Measurements from ENCODE around the gene CACNA1G. TPM values are rescaled to one million over a fixed set of nuclear protein-coding genes. Genes with fewer than 3 reads are reported as not detected.

CACNA1G gene
- total RNA-seq, 1 donor from 2014 or later = 0.19 TPM

- peaks cover 12% of the 10 kb centered on the region for H3K27me3 Mint-ChIP-seq
- no peaks in the 10 kb centered on the region for H3K9me3 Mint-ChIP-seq (ENCODE audit: low read depth)
- no peak for DNase-seq (ENCODE audit: low spot score, unreplicated experiment)
- TF ChIP-seq CTCF (IDR thresholded peaks at IDR 0.05; ENCODE audit: unreplicated experiment) = no peak
- H3K36me3 Mint-ChIP-seq (ENCODE audit: insufficient read depth) = peaks cover 5% of the 10 kb centered on the region
- H3K4me1 Mint-ChIP-seq (ENCODE audit: low read depth) = peaks cover 33% of the 10 kb centered on the region
- no peak overlapping the region for H3K27ac Mint-ChIP-seq
- no peak overlapping the region for H3K4me3 Mint-ChIP-seq (ENCODE audit: low read depth)
These were observed 22.6 kb upstream of the CACNA1G start for GRCh38 chr17:50537721-50538548.

GRCh38 chr17:50538549-50539410 is 21.7 kb upstream of the CACNA1G start:
- peaks cover 33% of the 10 kb centered on the region for H3K4me1 Mint-ChIP-seq (ENCODE audit: low read depth)
- no peak for DNase-seq (ENCODE audit: low spot score, unreplicated experiment)
- peaks cover 6% of the 10 kb centered on the region for H3K27me3 Mint-ChIP-seq
- H3K4me3 Mint-ChIP-seq (ENCODE audit: low read depth) = no peak overlapping the region
- H3K36me3 Mint-ChIP-seq (ENCODE audit: insufficient read depth) = peaks cover 5% of the 10 kb centered on the region
- no peak overlapping the region for H3K27ac Mint-ChIP-seq
- TF ChIP-seq CTCF (IDR thresholded peaks at IDR 0.05; ENCODE audit: unreplicated experiment) = no peak
- no peaks in the 10 kb centered on the region for H3K9me3 Mint-ChIP-seq (ENCODE audit: low read depth)

- Mint-ChIP-seq H3K4me1 (ENCODE audit: low read depth) (peaks cover 32% of the 10 kb centered on the region), H3K36me3 (ENCODE audit: insufficient read depth) (peaks cover 5% of the 10 kb centered on the region), H3K9me3 (ENCODE audit: low read depth) (no peaks in the 10 kb centered on the region), H3K27me3 (peaks cover 3% of the 10 kb centered on the region), H3K27ac (no peak overlapping the region), H3K4me3 (ENCODE audit: low read depth) (no peak overlapping the region)
- TF ChIP-seq CTCF (IDR thresholded peaks at IDR 0.05; ENCODE audit: unreplicated experiment) = no peak
- no peak for DNase-seq (ENCODE audit: low spot score, unreplicated experiment)
These were observed 20.6 kb upstream of the CACNA1G start for GRCh38 chr17:50539762-50540559.

- Mint-ChIP-seq H3K4me3 (ENCODE audit: low read depth) (no peak overlapping the region), H3K36me3 (ENCODE audit: insufficient read depth) (peaks cover 5% of the 10 kb centered on the region), H3K27ac (no peak overlapping the region), H3K9me3 (ENCODE audit: low read depth) (no peaks in the 10 kb centered on the region), H3K27me3 (no peaks in the 10 kb centered on the region), H3K4me1 (ENCODE audit: low read depth) (peaks cover 30% of the 10 kb centered on the region)
- no peak for DNase-seq (ENCODE audit: low spot score, unreplicated experiment)
- TF ChIP-seq CTCF (IDR thresholded peaks at IDR 0.05; ENCODE audit: unreplicated experiment) = no peak
These were observed 19.7 kb upstream of the CACNA1G start for GRCh38 chr17:50540560-50541401.

Data from progenitor cell of endocrine pancreas (in vitro differentiated cells).